GM18499 (cell line): ENCODE results near the gene AFF3.

ENCODE experiments used
- ATAC-seq: cut with Tn5 transposase; IDR thresholded peaks from one replicate; pipeline ENCODE4 v1.9.1; 2021; ENCODE audit warnings: moderate number of reproducible peaks; ENCODE audit not compliant: insufficient read depth, unreplicated experiment

AFF3 gene

GRCh38 chr2:99865818-99866676, 276.3 kb downstream of the AFF3 start:
- ATAC-seq = no peak

GRCh38 chr2:99864561-99865553, 277.5 kb downstream of the AFF3 start:
- no peak for ATAC-seq

DNA sequence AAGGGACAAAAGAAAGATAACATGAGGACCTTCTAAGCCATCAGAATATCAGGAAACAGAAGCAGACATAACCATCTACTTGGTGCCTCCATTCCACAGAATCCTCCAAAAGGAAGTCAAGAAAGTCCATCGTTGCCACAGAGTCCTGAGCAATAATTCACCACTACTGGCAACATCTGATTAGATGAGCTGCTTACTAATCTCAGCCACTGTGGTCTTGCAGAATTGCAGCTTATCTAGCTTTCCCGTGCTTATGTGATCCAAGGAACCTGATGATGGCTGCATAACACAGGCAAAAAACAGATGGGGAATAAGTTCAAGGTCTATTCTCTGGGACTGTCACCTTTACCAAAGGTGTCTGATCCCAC, 278.5 kb downstream of the AFF3 start:
- no peak for ATAC-seq

DNA sequence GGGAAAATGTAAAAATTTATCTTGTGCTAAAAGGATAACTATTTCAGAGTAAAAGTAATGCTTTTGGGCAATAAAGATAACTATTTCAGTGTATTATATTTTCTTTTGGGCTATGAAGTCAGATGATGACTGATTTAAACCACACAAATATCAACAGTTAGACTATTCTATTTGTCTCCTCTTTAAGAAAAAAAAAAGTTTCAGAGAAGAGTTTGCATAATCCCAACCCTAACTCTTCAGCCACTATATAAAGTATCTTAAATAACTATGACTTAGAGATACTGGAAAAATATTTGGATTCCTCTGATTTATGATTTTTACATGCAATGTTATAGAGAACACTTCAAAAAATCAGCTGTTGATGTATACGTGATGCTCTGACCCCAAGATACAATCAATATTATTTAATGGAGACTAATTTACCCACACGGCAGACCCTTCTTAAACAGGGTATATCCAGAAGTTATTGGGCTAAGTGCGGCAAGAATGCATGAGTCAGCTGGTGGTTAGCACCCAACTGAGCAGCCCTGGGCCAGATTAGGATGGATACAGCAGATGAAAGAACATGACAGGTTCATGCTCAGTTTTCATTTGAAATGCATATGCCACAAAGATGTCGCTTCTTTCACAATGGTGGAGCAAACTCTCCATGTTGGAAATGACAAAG, 279.0 kb downstream of the AFF3 start:
- no peak for ATAC-seq

DNA sequence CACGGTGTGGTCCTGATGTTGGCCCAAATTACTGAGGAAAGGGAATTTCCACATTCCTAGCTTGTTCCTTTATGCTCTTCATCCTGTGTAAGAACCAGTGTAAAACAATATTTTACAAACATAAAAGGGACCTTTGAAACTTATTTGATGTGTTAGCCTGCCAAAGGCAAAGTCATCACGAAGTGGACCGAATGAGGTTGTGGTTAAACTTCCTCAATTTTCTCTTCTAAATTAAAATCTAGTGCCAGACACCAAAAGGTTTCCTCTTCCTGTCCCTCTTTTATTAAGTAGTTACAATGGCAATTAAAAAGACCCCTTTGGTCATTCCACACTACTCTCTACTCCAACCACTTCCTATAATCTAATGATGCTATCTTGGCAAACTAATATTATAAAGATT, 279.8 kb downstream of the AFF3 start:
- ATAC-seq = no peak

- no peak for ATAC-seq
Measured at GRCh38 chr2:99861376-99861760, 281.0 kb downstream of the AFF3 start.

DNA sequence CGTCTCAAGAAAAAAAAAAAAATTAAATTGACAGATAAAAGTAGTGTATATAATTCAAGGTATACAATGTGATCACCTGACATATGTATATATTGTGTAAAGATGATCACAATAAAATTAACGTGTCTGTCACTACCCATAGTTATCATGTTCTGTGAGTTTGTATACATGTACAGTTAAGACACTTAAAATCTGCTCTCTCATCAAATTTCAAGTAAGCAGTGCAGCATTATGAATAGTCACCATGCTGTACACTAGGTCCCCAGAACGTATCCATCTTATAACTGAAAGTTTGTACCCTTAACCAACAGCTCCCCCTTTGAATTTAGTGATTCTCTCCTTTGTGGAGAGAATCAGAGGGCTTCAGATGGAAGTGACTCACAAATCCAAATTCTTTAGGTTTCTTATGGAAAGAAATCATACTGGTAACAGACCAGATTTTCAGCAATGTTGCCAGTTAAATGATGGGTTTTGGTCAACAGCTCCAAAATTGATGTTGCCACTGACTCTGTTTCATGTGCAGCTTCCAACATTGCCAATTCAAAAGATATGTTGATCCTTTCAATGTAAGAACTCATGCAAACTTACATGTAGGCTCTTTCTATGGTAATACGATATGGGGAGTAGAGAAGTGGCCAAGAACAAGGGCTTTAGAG, 281.5 kb downstream of the AFF3 start:
- no peak for ATAC-seq

- no peak for ATAC-seq
Measured at GRCh38 chr2:99858951-99859596, 283.3 kb downstream of the AFF3 start.

DNA sequence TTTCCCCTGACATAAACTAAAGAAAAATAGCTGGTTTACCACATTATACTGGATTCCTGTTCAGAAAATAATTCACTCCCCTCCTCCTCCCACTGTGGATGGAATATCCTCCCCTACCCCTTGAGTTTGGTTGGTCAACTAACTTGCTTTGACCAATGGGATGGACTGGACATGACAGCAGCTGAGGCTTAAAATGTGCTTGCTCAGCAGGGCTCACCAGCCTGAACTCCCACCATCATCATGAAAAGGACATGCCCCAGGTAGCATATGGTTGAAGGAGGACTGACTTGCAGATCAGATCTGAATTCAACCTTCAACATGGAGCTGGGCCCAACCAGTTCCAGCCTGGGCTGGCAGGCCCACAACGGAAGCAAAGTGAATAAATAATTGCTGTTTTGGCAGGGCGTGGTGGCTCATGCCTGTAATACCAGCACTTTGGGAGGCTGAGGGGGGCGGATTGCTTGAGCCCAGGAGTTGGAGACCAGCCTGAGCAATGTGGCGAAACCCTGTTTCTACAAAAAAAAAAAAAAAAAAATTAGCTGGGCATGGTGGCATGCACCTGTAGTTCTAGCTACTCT, 284.4 kb downstream of the AFF3 start:
- ATAC-seq = no peak

DNA sequence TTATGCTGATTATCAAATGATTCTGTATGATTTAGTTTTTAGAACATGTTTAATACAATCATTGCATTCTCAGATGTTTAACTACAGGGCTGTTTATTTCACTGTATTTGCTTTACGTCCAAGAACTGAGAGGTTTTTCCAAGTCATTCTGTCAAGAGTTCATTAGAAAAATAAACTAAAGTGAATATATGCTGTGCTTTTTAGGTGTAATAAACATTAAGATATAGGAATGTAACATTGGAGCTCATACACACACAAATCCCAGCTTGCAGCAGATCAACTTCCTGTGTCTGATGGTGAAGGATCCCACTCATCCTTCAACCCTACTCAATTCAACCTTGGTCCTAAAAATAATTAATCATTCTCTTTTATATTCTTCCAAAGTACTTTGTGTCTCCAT, 285.0 kb downstream of the AFF3 start:
- ATAC-seq = no peak

GRCh38 chr2:99856119-99856518, 286.3 kb downstream of the AFF3 start:
- no peak for ATAC-seq

GRCh38 chr2:99854236-99854852, 288.0 kb downstream of the AFF3 start:
- no peak for ATAC-seq

GRCh38 chr2:99852956-99853355, 289.4 kb downstream of the AFF3 start:
- ATAC-seq = no peak

DNA sequence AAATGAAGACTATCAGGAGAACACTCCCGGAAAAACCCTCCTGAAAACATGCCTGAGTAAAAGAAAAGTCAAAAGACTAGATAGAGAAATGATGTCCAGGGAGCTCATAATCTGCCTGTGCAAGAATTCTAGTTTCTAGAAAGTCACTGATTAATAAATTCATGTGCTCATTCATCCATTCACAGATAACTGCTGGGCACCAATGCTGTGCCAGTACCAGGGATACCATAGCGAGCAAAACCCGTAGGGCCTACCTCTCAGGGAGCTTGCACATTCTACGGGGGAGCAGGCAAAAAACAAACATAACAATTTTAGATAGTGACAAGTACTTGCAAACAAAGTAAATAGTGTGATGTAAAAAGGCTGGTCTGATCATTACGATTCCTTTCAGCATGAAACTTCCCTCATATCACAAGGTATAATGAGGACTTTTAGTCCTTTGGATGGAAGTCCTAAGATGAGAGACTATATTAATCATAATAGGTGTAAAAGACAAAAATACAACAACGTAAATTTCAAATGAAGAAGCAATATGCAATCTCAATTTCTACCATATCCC, 289.9 kb downstream of the AFF3 start:
- ATAC-seq = no peak

GRCh38 chr2:99851811-99852210, 290.6 kb downstream of the AFF3 start:
- no peak for ATAC-seq

DNA sequence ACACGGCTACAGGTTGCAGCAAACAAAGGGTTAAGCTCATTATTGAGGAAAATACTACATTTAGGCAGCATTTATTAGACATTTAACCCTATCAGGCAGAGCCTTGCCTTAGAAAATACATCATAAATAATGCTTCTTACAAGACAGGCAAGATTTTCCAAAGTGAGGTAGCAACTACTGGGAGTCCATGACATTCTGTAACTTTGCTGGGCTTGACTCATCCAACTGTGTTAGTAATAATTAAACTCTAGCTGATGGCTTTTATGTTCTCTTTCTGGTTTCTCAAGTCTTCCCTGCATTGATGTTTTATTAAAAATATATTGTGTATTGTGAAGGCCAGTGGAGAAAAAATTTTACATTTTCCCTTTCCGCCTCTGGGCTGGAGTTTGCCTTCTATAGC, 291.3 kb downstream of the AFF3 start:
- no peak for ATAC-seq

- no peak for ATAC-seq
Measured at GRCh38 chr2:99850084-99850710, 292.2 kb downstream of the AFF3 start.

DNA sequence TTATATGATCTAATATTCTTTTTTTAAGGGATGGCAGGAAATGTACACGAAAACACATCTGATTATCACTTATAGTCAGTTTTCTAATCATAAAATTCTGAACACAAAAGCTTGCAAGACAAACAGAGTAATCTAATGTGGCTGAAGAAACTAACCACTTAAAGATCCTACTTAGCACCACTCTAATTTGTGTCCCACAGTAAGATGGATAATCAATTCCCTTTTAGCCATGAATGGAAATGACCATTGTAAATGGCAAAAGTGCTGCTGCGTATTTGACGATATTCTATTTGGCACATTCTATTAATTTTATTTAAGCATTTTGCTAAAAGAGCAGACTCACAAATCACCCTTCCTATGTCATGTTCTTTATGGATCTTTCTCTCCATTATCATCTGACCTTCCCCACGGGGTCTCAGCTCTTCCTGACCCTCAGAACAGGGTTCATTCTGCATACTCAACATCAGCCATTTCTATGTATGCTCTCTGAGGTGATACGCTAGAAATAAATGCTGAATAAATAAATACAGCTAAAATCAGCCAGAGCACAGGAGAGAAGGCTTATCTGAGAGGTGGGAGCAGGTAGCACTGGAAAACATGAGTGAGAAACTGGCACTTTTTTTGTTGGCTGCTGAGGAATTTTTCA, 295.8 kb downstream of the AFF3 start:
- ATAC-seq = no peak
